ENCODE data around the gene SLC35B2. TPM values are rescaled to one million over a fixed set of nuclear protein-coding genes. Genes with fewer than 3 reads are reported as not detected.

Gene SLC35B2
- polyA plus RNA-seq, 3 donors from 2014 or later: 64.1 to 119 (median 69.1) TPM

- peaks cover 9 to 17% (median 11%) of the 10 kb centered on the region in 3 donors for H3K27me3 Mint-ChIP-seq (ENCODE audit: low read depth in 3 of 3)
- peak overlapping the region in 1 of 5 donors; percentile 10 for H3K4me3 Mint-ChIP-seq
- no peaks in the 10 kb centered on the region for H3K9me3 Mint-ChIP-seq
- peaks cover 17 to 32% of the 10 kb centered on the region in 2 donors for H3K4me1 Mint-ChIP-seq
- no peaks in the 10 kb centered on the region for H3K36me3 Mint-ChIP-seq
- peak; percentile 63 to 67 (median 64) for DNase-seq
- peak overlapping the region in 2 of 6 donors; percentile 35 to 59 for H3K27ac Mint-ChIP-seq
Measured at GRCh38 chr6:44221291-44221960, 35.9 kb downstream of the SLC35B2 start.

GRCh38 chr6:44220913-44221290, 36.4 kb downstream of the SLC35B2 start:
- H3K4me3 Mint-ChIP-seq: peak overlapping the region in 1 of 5 donors; percentile 10
- H3K9me3 Mint-ChIP-seq: no peaks in the 10 kb centered on the region
- H3K4me1 Mint-ChIP-seq: peaks cover 17 to 32% of the 10 kb centered on the region in 2 donors
- H3K27me3 Mint-ChIP-seq (ENCODE audit: low read depth in 3 of 3): peaks cover 9 to 19% (median 11%) of the 10 kb centered on the region in 3 donors
- peak overlapping the region in 1 of 6 donors; percentile 59 for H3K27ac Mint-ChIP-seq
- no peak for DNase-seq
- no peaks in the 10 kb centered on the region for H3K36me3 Mint-ChIP-seq

GRCh38 chr6:44219815-44220784, 37.2 kb downstream of the SLC35B2 start:
- Mint-ChIP-seq H3K36me3 (no peaks in the 10 kb centered on the region), H3K4me1 (peaks cover 17 to 32% of the 10 kb centered on the region in 2 donors), H3K9me3 (no peaks in the 10 kb centered on the region), H3K4me3 (peak overlapping the region in 3 of 5 donors; percentile 30 to 42 (median 40)), H3K27ac (no peak overlapping the region), H3K27me3 (ENCODE audit: low read depth in 3 of 3) (peaks cover 9 to 20% (median 11%) of the 10 kb centered on the region in 3 donors)
- DNase-seq: no peak

- H3K4me3 Mint-ChIP-seq: peak overlapping the region in 4 of 5 donors; percentile 42 to 61 (median 54)
Measured at GRCh38 chr6:44219053-44219814, 38.1 kb downstream of the SLC35B2 start.

GRCh38 chr6:44217332-44218143, 39.8 kb downstream of the SLC35B2 start:
- Mint-ChIP-seq H3K9me3 (no peaks in the 10 kb centered on the region), H3K4me1 (peaks cover 1 to 17% of the 10 kb centered on the region in 2 donors), H3K27me3 (ENCODE audit: low read depth in 3 of 3) (peaks cover 3 to 19% (median 11%) of the 10 kb centered on the region in 3 donors), H3K27ac (no peak overlapping the region), H3K36me3 (peaks cover 0 to 4% (median 0%) of the 10 kb centered on the region in 3 donors), H3K4me3 (no peak overlapping the region)
- no peak for DNase-seq

More at GRCh38 chr6:44219053-44219814, 38.1 kb downstream of the SLC35B2 start:
- peak; percentile 30 to 44 (median 43) for DNase-seq
- Mint-ChIP-seq H3K27ac (no peak overlapping the region), H3K4me1 (peaks cover 12 to 28% of the 10 kb centered on the region in 2 donors), H3K9me3 (no peaks in the 10 kb centered on the region), H3K27me3 (ENCODE audit: low read depth in 3 of 3) (peaks cover 4 to 21% (median 11%) of the 10 kb centered on the region in 3 donors), H3K36me3 (peaks cover 0 to under 1% (median 0%) of the 10 kb centered on the region in 3 donors)

DNA sequence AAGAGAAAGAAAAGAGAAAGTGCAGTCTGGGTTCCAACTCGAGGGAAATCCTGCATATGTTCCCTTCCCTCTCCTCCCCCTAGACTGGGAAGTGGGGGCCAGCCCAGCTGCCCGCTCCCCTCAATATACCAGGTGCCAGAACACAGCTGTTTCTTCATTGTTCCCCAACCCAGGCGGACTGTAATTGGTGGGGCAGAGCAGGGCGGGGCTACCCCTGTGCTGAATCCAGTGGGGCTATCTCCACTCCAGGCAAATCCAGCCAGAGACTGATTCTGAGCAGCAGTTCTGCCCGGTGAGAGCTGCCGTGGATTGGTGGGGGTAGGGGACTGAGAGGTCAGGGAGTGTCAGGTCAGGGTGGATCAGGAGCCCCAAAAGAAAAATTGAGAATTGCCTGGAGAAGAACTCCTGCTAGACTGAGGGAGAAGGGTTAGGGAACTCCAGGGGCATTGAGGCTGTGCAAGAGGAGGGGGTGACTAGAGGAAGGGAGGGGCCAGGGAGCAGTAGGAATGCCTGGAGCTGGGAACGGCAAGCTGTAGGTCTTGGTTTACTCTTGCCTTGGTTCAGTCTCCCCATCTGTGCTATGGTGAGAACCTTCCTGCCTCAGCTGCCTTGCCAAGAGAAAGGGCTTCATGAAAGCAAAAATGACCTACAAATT, 40.5 kb downstream of the SLC35B2 start, which contains the start of gene MYMX:
Gene MYMX (plus strand): TSS at position 250 of the 655 bp plus-strand sequence. CDS start 546 bp downstream, outside the sequence.
- Mint-ChIP-seq H3K4me3 (no peak within 1 kb of the TSS), H3K9me3 (no peaks in the 10 kb centered on the region), H3K4me1 (peaks cover 0 to 14% of the 10 kb centered on the region in 2 donors), H3K27ac (no peak within 1 kb of the TSS), H3K27me3 (ENCODE audit: low read depth in 3 of 3) (peaks cover 3 to 20% (median 11%) of the 10 kb centered on the region in 3 donors), H3K36me3 (peaks cover 0 to 4% (median 0%) of the 10 kb centered on the region in 3 donors)
- no peak for DNase-seq

- H3K27me3 Mint-ChIP-seq (ENCODE audit: low read depth in 3 of 3): peaks cover 1 to 26% (median 11%) of the 10 kb centered on the region in 3 donors
- H3K27ac Mint-ChIP-seq: no peak overlapping the region
- H3K4me1 Mint-ChIP-seq: peaks cover 0 to 7% of the 10 kb centered on the region in 2 donors
- H3K36me3 Mint-ChIP-seq: peaks cover 0 to 4% (median 0%) of the 10 kb centered on the region in 3 donors
- H3K4me3 Mint-ChIP-seq: no peak overlapping the region
- DNase-seq: no peak
- H3K9me3 Mint-ChIP-seq: no peaks in the 10 kb centered on the region
Measured at GRCh38 chr6:44214307-44214706, 43.0 kb downstream of the SLC35B2 start.

DNA sequence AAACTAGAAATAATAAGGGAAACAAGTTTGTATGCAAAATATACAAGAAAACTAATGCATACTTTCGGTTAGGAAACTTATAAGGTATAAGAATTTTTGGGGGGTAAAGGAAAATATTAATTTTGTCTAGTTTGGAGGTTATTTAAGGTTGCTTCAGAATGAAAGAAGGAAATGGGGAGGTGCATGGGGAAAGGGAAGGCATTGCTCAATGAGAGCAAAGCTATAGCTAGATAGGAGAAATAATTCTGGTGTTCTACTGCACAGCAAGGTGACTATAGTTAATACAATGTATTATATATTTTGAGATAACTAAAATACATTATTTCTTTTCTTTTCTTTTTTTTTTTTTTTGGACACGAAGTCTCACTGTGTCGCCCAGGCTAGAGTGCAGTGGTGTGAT, 46.0 kb downstream of the SLC35B2 start:
- peaks cover 0 to 4% (median 0%) of the 10 kb centered on the region in 3 donors for H3K36me3 Mint-ChIP-seq
- no peaks in the 10 kb centered on the region for H3K9me3 Mint-ChIP-seq
- DNase-seq: no peak
- H3K4me1 Mint-ChIP-seq: no peaks in the 10 kb centered on the region
- H3K27ac Mint-ChIP-seq: no peak overlapping the region
- H3K4me3 Mint-ChIP-seq: no peak overlapping the region
- peaks cover 0 to 17% (median 6%) of the 10 kb centered on the region in 3 donors for H3K27me3 Mint-ChIP-seq (ENCODE audit: low read depth in 3 of 3)

GRCh38 chr6:44207966-44208365, 49.4 kb downstream of the SLC35B2 start:
- H3K27me3 Mint-ChIP-seq (ENCODE audit: low read depth in 3 of 3): peaks cover 0 to 9% (median 2%) of the 10 kb centered on the region in 3 donors
- no peak for DNase-seq
- H3K4me3 Mint-ChIP-seq: no peak overlapping the region
- no peaks in the 10 kb centered on the region for H3K4me1 Mint-ChIP-seq
- H3K36me3 Mint-ChIP-seq: no peaks in the 10 kb centered on the region
- H3K9me3 Mint-ChIP-seq: no peaks in the 10 kb centered on the region
- H3K27ac Mint-ChIP-seq: no peak overlapping the region
